Lower leg skin (tissue), 4 donors: ENCODE data around the gene CITED2. TPM values are rescaled to one million over a fixed set of nuclear protein-coding genes. Genes with fewer than 3 reads are reported as not detected.
A peak's percentile ranks its signal among the peaks of the same experiment; 100 is the strongest.

Experiments used
- DNase-seq, 2 donors: peaks; one replicate each; pipeline ENCODE4 v3.0.0-alpha.2; 2019; ENCODE audit warnings: low spot score in 2 of 2
- H3K4me3 ChIP-seq: fragments of 200-600 bp; sonication (generic); 2 replicates; pipeline ENCODE4 v1.5.1; 2017; ENCODE audit warnings: mild to moderate bottlenecking, low read depth; ENCODE audit not compliant: poor library complexity, severe bottlenecking
- POLR2A ChIP-seq, 2 donors: fragments of 450-650 bp; IDR thresholded peaks; one replicate each; pipeline ENCODE4 v1.6.1; 2016 to 2017; ENCODE audit warnings: antibody characterized with exemption in 2 of 2, mild to moderate bottlenecking in 1 of 2, moderate library complexity in 1 of 2
- WGBS, 2 donors: methylation state at CpG; one replicate each; pipeline ENCODE4 v1.1.5; 2018; 5-methylcytosine and 5-hydroxymethylcytosine counted together
- intact Hi-C: fragments of 100-400 bp; cut with DNase I; formaldehyde crosslinking; loops from one replicate; pipeline ENCODE4 v1.15.0; 2023; ENCODE audit warnings: low total_unique reads
- total RNA-seq, 4 donors: library from RNA; depleted of rRNA; stranded (reverse); fragments of >200 nt; gene quantifications; one replicate each; pipeline ENCODE4 v1.1.0, GENCODE V29; 2016
- TF ChIP-seq, protein P1 (sequence below), 3 donors: fragments of 450-650 bp; IDR thresholded peaks; one replicate each; pipeline ENCODE4 v1.5.1; 2016; ENCODE audit warnings: antibody characterized with exemption in 3 of 3, mild to moderate bottlenecking in 3 of 3, moderate library complexity in 2 of 3

The CITED2 gene
- total RNA-seq, 4 donors from 2014 or later: 155 to 313 (median 257) TPM

- intact Hi-C loops: no loop called here
- no peak for TF ChIP-seq POLR2A (IDR thresholded peaks at IDR 0.05)
- TF ChIP-seq, protein P1, sequence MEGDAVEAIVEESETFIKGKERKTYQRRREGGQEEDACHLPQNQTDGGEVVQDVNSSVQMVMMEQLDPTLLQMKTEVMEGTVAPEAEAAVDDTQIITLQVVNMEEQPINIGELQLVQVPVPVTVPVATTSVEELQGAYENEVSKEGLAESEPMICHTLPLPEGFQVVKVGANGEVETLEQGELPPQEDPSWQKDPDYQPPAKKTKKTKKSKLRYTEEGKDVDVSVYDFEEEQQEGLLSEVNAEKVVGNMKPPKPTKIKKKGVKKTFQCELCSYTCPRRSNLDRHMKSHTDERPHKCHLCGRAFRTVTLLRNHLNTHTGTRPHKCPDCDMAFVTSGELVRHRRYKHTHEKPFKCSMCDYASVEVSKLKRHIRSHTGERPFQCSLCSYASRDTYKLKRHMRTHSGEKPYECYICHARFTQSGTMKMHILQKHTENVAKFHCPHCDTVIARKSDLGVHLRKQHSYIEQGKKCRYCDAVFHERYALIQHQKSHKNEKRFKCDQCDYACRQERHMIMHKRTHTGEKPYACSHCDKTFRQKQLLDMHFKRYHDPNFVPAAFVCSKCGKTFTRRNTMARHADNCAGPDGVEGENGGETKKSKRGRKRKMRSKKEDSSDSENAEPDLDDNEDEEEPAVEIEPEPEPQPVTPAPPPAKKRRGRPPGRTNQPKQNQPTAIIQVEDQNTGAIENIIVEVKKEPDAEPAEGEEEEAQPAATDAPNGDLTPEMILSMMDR (IDR thresholded peaks at IDR 0.05): no peak
- no peak for DNase-seq
- H3K4me3 ChIP-seq: no peak overlapping the region
- WGBS, 2 donors: 90 to 98% methylated on average over 4 of the region's 4 CpGs
Observed at GRCh38 chr6:139344186-139344963, 30.1 kb downstream of the CITED2 start.

GRCh38 chr6:139343052-139343750 lies 31.2 kb downstream of the CITED2 start:
- H3K4me3 ChIP-seq: no peak overlapping the region
- TF ChIP-seq, protein P1 (IDR thresholded peaks at IDR 0.05): no peak
- intact Hi-C loops: no loop called here
- WGBS, 2 donors: 51 to 78% methylated on average over 2 of the region's 2 CpGs
- DNase-seq: no peak

DNA sequence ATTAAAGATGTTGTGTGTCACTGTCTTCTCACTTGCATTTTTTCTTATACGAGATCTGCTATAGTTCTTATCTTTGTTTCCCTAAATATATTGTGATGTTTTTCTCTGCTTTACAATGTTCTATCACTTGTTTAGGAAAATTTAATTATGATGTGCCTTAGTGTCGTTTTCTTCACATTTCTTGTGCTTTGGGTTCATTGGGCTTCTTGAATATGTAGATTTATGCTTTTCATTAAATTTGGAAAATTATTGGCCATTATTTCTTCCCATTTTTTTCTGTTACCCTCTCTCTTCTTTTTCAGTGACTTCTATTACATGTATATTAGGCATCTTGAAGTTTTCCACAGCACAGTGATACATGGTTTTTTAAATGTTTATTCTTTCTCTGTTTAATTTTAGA lies 33.4 kb downstream of the CITED2 start:
- WGBS, 2 donors: 96 to 98% methylated on average over 2 of the region's 2 CpGs
- intact Hi-C loops: no loop called here
- DNase-seq: no peak
- no peak overlapping the region for H3K4me3 ChIP-seq
- no peak for TF ChIP-seq POLR2A (IDR thresholded peaks at IDR 0.05)
- TF ChIP-seq, protein P1 (IDR thresholded peaks at IDR 0.05): no peak

GRCh38 chr6:139338795-139339194 lies 35.7 kb downstream of the CITED2 start:
- intact Hi-C loops: no loop called here
- 42 to 58% methylated on average over 9 of the region's 9 CpGs for WGBS, 2 donors
- H3K4me3 ChIP-seq: no peak overlapping the region
- DNase-seq: peak in 1 of 2 donors; percentile 67
- TF ChIP-seq, protein P1 (IDR thresholded peaks at IDR 0.05): no peak
- no peak for TF ChIP-seq POLR2A (IDR thresholded peaks at IDR 0.05)

GRCh38 chr6:139337830-139338229 lies 36.6 kb downstream of the CITED2 start:
- intact Hi-C loops: no loop called here
- H3K4me3 ChIP-seq: no peak overlapping the region
- WGBS, 2 donors: 43 to 46% methylated on average over 5 of the region's 5 CpGs
- DNase-seq: no peak
- TF ChIP-seq, protein P1 (IDR thresholded peaks at IDR 0.05): no peak
- no peak for TF ChIP-seq POLR2A (IDR thresholded peaks at IDR 0.05)
